A549 (cell line): ENCODE measurements around the gene DOCK9.

Experiments used
- KDM1A ChIP-seq: fragments of 200-600 bp; sonication (generic); IDR thresholded peaks from 2 replicates; pipeline ENCODE4 v1.6.1; 2016; ENCODE audit warnings: low read depth, mild to moderate bottlenecking
- MYC ChIP-seq: IDR thresholded peaks from 2 replicates; pipeline ENCODE4 v1.6.1; 2012; ENCODE audit warnings: mild to moderate bottlenecking, inconsistent platforms, low read length, improper control_type of control experiment, borderline replicate concordance

DNA sequence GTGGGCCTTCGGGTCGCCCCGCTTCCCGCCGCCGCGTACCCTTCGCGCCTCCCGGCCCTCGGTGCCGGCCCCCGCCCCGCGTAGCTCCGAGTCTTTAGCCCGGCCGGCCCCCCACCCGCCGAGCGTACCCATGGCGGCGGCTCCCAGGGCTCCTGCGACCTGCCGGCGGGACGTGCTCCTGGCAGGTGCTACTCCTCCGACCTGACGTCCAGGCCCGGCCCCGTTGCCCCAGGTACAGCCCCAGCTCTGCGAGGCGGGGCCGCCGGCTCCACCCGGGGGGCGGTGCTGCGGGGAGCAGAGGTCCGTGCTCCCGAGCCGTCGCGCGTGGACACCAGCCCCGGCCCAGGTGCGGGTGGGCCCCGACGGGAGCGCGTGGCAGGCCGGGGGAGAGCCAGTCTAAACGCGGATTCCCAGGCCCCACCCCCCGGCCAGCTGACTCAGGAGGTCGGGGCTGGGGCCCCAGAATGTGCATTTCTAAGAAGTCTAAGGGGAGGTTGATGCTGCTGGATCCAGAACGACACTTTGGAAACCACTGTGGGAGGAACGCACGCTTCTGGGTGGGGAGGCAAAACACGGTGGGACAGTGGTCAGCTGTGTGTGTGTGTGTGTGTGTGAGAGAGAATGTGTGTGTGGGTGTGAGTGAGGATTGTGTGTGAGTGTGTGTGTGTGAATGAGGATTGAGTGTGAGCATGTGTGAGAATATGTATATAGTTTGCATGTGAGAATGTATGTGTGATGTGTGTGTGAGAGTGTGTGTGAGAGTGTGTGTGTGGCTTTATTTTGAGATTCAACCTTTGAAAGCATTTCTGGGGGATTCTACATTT lies 225.2 kb downstream of the DOCK9 start, which contains the start of gene SLC15A1:
- TF ChIP-seq KDM1A: no peak
- TF ChIP-seq MYC: no peak
